Stimulated activated CD8-positive, alpha-beta memory T cell treated with anti-CD3 and anti-CD28 coated beads, Interleukin-15, amount 100 ng/mL, for 4 hours (primary cell): ENCODE measurements around the gene ZDBF2.
"Not testable (repeated sequence)": the region's sequence is repeated elsewhere in the genome, so short reads cannot be mapped to it uniquely, and the experiment has no call there.

Experiments
- DNase-seq, 2 donors: peaks; one replicate each; pipeline ENCODE4 v3.0.0-alpha.2; 2020; ENCODE audit warnings: low read depth in 2 of 2

Gene ZDBF2

DNA sequence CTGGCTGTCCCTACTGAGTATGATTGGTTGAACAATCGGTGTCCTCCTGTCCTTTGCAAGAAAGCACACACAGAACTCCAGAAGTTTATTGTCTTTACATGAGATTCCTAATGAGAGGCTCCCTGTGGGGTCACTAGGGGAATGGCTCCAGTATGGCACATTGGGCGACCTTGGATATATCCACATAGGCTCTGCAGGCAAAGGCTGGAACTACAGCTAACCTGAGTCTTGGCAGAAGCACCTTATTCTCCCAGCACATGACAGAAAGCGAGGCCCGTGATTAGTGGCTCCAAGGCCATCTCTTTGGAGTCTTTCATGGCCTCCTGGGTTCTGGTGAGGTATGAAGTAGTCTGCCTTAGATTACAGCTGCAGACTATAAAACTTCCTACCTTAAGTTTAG lies 49.0 kb downstream of the ZDBF2 start:
- DNase-seq: no peak

DNA sequence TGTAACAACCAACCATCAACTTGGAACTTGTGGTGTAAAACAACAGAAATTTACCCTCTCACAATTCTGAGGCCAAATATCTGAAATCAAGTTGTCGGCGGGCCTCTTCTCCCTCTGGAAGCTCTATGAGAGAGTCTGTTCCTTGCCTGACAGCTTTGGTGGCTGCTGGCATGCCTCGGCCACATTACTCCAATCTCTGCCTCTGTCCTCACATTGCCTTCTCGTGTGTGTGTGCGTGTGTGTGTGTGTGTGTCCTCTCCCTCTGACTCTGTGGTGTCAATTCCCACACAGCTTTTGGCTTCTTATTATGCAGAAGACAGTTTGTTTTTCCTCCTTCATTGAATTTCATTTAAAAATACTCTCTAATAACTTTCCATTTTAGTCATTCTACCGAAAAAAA lies 50.4 kb downstream of the ZDBF2 start:
- DNase-seq: no peak

DNA sequence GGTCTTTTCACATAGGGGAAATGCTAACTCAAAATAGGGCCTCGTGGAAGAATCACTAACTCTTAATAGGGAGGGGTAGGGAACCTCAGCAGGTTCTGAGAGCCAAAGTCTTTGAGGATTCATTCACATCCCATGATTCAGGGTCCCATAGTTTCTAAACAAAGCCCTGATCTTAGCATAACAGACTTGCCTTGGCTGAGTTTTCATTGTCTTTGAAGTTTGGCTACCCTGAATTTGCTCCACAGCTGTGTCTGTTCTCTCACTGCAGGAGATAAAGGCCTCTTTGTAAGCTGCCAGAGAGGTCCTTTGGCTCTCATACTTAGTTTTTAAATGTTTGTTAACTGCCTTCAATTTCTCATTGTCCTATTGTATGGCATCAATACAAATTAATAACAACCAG lies 54.5 kb downstream of the ZDBF2 start:
- DNase-seq: no peak

DNA sequence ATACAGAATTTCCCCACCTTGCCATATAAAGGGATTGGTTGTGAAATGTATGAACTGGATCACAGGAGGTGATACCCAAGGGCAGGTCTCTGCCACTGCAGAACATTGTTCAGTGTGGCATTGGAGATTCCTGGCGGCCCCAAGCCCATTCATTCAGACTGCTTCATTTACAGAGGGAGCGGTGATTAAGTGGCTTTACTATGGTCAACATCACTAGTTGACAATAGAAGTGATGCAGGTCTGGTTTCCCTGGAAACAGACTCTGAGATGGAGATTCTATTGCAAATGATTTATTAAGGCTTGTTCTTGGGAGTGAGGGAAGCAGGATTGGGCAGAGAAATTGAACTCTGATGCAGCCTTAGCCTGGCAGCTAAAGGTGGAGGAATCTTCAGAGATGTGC lies 62.4 kb downstream of the ZDBF2 start:
- no peak for DNase-seq

DNA sequence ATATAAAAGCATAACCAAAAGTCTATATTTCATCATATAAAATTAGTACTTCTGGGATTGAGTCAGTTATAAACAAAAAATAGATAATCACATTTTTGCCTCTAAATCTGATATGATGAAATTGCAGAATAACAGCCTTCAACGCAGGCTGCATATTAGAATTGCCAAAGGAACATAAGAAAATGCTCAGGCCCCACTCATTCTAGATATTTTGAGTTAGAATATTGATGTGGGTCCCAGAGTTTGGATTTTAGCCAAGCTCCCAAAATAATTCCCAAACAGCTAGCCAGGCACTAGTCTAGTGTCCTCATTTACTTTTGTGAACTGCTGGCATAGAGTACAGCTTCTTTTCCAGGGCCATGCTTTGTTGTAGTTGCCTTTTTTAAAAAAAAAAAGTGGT lies 63.5 kb downstream of the ZDBF2 start:
- DNase-seq: no peak

DNA sequence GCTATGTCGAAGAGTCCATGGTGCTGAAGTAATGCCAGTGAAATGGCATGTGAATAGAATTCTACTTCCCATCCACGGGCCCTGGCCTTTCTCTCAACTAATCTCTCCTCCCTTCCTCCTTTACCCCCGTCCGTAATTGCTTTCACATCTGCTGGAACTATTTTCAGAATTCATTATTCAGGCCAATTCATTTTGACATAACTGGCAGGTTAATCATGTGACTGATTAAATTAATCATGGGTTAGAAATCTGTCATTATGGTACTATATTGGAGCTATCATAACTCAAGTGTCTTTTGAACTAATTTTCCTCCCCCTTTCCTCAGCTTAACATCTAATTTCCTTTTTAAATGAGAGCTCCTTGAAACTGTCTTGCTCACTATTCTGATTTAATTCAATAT lies 66.9 kb downstream of the ZDBF2 start:
- DNase-seq: no peak

DNA sequence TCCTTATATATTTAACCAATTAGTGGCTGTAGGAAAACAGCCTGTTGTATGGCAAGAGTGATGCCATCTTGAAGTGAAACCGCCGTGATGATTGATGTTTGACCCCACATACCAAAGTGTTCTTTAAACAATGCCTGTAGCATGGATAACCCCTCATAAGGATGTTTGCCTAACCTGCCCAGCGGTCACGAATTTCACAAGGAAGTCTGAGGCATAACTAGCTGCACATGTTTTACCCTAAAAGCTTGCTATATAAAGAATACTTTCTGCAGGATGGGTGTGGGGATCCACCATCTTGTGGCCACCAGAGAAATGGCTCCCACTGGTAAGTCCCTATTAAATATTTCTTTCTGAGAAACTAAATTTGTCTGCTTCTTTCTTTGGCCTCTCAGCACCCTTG lies 68.7 kb downstream of the ZDBF2 start:
- DNase-seq: no peak

DNA sequence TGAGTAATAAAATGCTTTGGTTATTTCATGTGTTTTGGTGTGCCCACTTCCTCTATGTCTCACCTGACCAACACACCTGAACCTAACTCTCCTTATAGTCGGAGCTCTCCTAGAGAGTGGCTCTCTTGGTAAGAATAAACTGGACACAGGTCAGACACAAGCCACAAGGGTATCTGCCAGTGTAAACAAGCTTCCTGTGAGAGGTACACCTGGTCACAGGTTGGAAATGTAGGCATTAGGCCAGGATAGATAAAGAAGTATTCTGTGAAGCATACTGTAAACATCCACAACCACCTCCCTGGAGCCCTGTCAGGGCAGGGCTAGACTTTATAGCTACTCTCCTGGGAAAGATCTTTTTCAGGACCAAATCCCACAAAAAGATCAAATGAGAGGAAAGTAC lies 69.4 kb downstream of the ZDBF2 start:
- no peak for DNase-seq

DNA sequence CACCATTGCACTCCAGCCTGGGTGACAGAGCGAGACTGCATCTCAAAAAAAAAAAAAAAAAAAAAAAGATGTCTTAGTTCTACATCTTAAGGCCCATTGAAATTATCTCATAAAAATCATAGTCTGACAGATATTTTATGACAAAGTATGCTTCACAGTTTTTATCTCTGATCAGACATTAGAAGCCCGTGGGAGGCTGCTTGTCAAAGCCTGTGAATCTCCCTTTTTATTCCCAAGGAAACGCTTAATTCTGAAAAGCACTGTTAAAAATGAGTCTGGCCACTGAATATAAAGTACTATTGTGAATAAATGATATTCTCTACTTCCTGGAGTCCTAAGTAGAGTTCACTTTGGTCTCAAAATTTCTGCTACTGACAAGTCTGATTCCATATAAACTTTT lies 71.1 kb downstream of the ZDBF2 start:
- no peak for DNase-seq

DNA sequence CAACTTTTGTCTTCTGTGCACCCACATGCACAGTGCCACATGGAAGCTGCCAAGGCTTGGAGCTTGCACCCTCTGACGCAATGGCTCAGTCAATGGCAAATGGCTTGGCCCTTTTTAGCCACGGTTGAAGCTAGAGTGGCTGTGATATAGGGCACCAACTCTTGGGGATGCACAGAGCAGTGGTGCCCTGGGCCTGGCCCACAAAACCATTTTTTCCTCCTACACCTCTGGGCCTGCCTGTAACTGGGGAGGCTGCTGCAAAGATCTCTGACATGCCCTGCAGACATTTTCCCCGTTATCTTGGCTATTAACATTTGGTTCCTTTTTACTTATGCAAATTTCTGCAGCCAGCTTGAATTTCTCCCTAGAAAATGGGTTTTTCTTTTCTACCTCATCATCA lies 74.9 kb downstream of the ZDBF2 start:
- no peak for DNase-seq

DNA sequence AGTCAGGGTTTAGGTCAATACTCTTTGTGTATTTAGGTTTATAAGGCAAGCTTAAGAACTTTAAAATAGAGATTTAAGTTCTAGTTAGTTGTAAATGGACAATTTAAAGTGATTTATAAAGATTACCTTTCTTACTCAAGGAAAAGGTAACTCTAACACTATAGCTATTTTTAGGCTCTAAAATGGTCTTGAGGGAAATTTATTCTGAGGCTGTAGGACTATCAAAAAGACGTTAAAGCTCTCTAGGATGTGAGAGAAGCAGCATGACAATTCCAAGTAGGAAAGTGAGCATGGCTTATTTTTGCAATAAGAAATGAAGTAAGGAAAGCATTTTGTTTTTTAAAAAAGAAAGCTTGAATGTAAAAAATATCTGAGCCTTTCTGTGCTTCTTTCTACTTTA lies 78.1 kb downstream of the ZDBF2 start:
- no peak for DNase-seq

DNA sequence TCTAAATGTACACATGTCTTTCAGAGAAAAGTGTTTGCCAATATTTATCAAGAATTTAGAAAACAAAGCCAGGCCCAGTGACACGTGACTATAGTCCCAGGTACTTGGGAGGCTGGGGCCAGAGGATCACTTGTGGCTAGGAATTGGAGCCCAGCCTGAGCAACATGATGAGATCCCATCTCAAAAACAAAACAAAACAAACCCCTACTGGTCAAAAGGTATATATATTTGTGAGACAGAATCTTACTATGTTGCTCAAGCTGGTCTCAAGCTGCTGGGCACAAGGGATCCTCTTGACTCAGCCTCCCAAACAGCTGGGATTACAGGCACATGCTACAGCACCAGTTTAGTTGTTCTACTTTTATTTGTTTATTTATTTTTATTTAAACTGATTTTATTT lies 79.2 kb downstream of the ZDBF2 start:
- no peak for DNase-seq

DNA sequence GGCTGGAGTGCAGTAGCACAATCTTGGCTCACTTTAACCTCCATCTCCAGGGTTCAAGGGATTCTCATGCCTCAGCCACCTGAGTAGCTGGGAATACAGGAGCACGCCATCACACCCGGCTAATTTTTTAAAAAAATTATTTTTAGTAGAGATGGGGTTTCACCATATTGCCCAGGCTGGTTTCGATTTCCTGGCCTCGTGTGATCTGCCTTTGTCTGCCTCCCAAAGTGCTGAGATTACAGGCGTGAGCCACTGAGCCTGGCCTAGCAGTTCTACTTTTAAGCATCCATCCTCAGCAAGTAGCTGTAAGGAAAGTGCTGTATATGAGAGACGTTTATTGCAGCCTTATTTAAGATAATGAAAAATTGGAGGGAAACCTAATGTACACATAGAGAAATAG lies 79.7 kb downstream of the ZDBF2 start:
- DNase-seq: no peak

DNA sequence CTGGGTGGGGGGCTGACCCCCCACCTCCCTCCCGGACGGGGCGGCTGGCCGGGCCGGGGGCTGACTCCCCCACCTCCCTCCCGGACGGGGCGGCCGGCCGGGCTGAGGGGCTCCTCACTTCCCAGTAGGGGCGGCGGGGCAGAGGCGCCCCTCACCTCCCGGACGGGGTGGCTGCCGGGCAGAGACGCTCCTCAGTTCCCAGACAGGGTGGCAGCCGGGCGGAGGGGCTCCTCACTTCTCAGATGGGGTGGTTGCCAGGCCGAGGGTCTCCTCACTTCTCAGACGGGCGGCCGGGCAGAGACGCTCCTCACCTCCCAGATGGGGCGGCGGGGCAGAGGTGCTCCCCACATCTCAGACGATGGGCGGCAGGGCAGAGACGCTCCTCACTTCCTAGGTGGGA lies 82.4 kb downstream of the ZDBF2 start:
- DNase-seq: not testable (repeated sequence)

DNA sequence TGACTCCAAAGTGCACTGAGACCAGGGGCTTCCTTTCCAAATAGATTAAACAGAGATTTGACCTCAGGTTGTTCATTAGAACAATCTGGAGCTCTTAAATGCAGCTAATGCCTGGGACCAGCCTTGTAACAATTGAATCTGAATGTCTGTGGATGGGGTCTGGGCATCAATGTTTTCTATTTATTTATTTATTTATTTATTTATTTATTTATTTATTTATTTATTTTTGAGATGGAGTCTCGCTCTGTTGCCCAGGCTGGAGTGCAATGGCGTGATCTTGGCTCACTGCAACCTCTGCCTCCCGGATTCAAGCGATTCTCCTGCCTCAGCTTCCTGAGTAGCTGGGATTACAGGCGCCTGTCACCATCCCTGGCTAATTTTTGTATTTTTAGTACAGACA lies 86.4 kb downstream of the ZDBF2 start:
- not testable (repeated sequence) for DNase-seq

DNA sequence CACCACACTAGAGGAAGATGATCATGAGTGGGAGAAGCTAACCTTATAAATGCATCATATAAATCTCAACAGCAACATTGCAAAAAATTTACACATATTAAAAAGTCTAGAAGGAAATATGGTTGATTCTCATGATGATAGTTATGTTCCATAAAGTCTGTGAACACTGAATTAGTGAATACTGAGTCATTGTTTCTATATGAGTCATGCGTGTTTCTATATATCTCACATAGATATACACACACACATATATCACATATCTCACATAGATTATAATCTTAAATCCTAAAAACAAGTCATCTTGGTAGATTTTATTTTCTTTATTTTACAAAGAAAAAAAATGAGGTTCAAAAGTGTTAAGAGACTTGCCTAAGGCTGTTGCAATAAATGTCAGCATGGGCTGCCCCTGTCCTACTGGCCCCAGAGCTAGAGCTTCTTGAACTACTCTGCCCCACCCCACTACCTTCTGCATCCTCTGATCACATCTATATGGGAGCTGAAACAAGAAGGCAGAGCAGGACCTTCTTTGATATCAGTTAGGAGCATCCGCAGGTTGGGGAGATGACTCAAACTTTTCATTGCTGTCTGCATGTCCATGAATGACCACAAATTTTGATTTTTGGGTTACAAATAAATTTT lies 87.1 kb downstream of the ZDBF2 start:
- DNase-seq: no peak
